OCI-LY1 (cell line): Measurements from ENCODE around the gene PTP4A2.

Experiments
- H2AFZ ChIP-seq: fragments of 200-600 bp; sonication (generic), shearing (Covaris generic); 2 replicates; pipeline ENCODE4 v1.6.0; 2014; ENCODE audit warnings: antibody characterized with exemption, mild to moderate bottlenecking, low read length
- H3F3A ChIP-seq: fragments of 200-600 bp; sonication (generic), shearing (Covaris generic); 2 replicates; pipeline ENCODE4 v1.6.0; 2014; ENCODE audit warnings: mild to moderate bottlenecking, antibody characterized with exemption, low read length, moderate library complexity; ENCODE audit not compliant: insufficient read depth
- H3K27ac ChIP-seq: fragments of 200-600 bp; sonication (generic); 2 replicates; pipeline ENCODE4 v1.5.1; 2014; ENCODE audit warnings: low read length, mixed run types, mild to moderate bottlenecking, low read depth; ENCODE audit not compliant: poor library complexity, severe bottlenecking
- H3K27me3 ChIP-seq: fragments of 200-600 bp; sonication (generic); 2 replicates; pipeline ENCODE4 v1.6.0; 2014; ENCODE audit warnings: antibody characterized with exemption, mild to moderate bottlenecking, low read length, moderate library complexity; ENCODE audit not compliant: insufficient read depth
- H3K36me3 ChIP-seq: fragments of 200-600 bp; sonication (generic); 2 replicates; pipeline ENCODE4 v1.6.1; 2014; ENCODE audit warnings: mild to moderate bottlenecking, antibody characterized with exemption, low read length, moderate library complexity, mixed read lengths; ENCODE audit not compliant: insufficient read depth
- H3K4me1 ChIP-seq: fragments of 200-600 bp; sonication (generic); 2 replicates; pipeline ENCODE4 v1.5.1; 2014; ENCODE audit warnings: mild to moderate bottlenecking, low read length, moderate library complexity; ENCODE audit not compliant: insufficient read depth, severe bottlenecking
- H3K4me2 ChIP-seq: fragments of 200-600 bp; sonication (generic), shearing (Covaris generic); 2 replicates; pipeline ENCODE4 v1.6.1; 2014; ENCODE audit warnings: low read length
- H3K4me3 ChIP-seq: fragments of 200-600 bp; sonication (generic); 2 replicates; pipeline ENCODE4 v1.5.1; 2014; ENCODE audit warnings: low read length, low read depth, mild to moderate bottlenecking, mixed read lengths; ENCODE audit not compliant: poor library complexity, severe bottlenecking
- H3K79me2 ChIP-seq: fragments of 200-600 bp; shearing (Covaris generic); 2 replicates; pipeline ENCODE4 v1.6.1; 2016; ENCODE audit warnings: mixed run types, low read length, mixed read lengths; ENCODE audit not compliant: insufficient read depth
- H3K9ac ChIP-seq: fragments of 200-600 bp; sonication (generic), shearing (Covaris generic); 2 replicates; pipeline ENCODE4 v1.6.1; 2014; ENCODE audit warnings: mild to moderate bottlenecking, low read length, mixed read lengths
- H3K9me2 ChIP-seq: fragments of 200-600 bp; sonication (generic), shearing (Covaris generic); 2 replicates; pipeline ENCODE4 v1.6.1; 2014; ENCODE audit warnings: low read depth, mild to moderate bottlenecking, low read length, mixed read lengths
- H3K9me3 ChIP-seq: fragments of 200-600 bp; shearing (Covaris generic); 2 replicates; pipeline ENCODE4 v1.6.1; 2014; ENCODE audit warnings: low read length, mixed read lengths
- H4K20me1 ChIP-seq: fragments of 200-600 bp; sonication (generic), shearing (Covaris generic); 2 replicates; pipeline ENCODE4 v1.6.0; 2016; ENCODE audit warnings: mild to moderate bottlenecking, low read length; ENCODE audit not compliant: insufficient read depth
- EZH2 ChIP-seq: fragments of 200-600 bp; sonication (generic), shearing (Covaris generic); IDR thresholded peaks from 2 replicates; pipeline ENCODE4 v1.8.0; 2017; ENCODE audit warnings: borderline replicate concordance, mixed run types, mild to moderate bottlenecking, antibody characterized with exemption, low read length, moderate library complexity, mixed read lengths
- TF ChIP-seq, protein P1 (sequence below): fragments of 200-600 bp; sonication (generic), shearing (Covaris generic); IDR thresholded peaks from 2 replicates; pipeline ENCODE4 v1.5.1; 2017; ENCODE audit warnings: mild to moderate bottlenecking, antibody characterized with exemption, low read length, moderate library complexity, mixed read lengths

Gene PTP4A2

DNA sequence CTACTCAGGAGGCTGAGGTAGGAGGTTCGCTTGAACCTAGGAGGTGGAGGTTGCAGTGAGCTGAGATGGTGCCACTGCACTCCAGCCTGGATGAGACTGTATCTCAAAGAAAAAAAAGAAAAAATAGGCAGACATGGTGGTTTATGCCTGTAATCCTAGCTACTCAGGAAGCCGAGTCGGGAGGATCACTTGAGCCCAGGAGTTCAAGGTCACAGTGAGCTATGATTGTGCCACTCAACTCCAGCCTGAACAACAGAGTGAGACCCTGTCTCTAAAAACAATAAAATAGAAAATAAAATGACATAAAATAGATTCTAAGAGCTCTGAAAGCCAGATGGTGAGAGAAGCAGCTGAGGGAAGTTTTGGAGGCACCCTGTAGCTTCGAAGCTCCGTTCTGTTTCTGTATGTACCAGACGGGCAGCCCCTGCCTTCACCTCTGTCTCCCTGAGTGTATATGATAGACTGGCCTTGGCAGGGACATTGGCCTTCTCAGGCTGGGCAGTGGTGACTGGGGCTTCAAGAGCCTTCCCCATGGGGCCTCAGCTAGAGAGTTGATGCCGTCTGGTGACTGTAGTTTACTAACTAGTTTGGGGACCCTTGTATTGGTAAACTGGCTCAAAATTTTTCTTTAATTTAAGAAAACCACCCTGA is 68.0 kb downstream of the PTP4A2 start:
- Histone ChIP-seq H3K27me3 (no peaks in the 10 kb centered on the region), H3K4me1 (peaks cover 9% of the 10 kb centered on the region), H3F3A (no peaks in the 10 kb centered on the region), H4K20me1 (no peaks in the 10 kb centered on the region), H3K4me2 (no peak overlapping the region), H3K79me2 (no peaks in the 10 kb centered on the region), H3K9ac (no peak overlapping the region), H3K27ac (no peak overlapping the region), H3K36me3 (no peaks in the 10 kb centered on the region), H2AFZ (no peak overlapping the region), H3K9me2 (no peaks in the 10 kb centered on the region), H3K4me3 (no peak overlapping the region), H3K9me3 (peaks cover 3% of the 10 kb centered on the region; the same call in 1 of the 2 replicates)
- no peak for TF ChIP-seq EZH2
- TF ChIP-seq, protein P1, sequence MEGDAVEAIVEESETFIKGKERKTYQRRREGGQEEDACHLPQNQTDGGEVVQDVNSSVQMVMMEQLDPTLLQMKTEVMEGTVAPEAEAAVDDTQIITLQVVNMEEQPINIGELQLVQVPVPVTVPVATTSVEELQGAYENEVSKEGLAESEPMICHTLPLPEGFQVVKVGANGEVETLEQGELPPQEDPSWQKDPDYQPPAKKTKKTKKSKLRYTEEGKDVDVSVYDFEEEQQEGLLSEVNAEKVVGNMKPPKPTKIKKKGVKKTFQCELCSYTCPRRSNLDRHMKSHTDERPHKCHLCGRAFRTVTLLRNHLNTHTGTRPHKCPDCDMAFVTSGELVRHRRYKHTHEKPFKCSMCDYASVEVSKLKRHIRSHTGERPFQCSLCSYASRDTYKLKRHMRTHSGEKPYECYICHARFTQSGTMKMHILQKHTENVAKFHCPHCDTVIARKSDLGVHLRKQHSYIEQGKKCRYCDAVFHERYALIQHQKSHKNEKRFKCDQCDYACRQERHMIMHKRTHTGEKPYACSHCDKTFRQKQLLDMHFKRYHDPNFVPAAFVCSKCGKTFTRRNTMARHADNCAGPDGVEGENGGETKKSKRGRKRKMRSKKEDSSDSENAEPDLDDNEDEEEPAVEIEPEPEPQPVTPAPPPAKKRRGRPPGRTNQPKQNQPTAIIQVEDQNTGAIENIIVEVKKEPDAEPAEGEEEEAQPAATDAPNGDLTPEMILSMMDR = no peak

DNA sequence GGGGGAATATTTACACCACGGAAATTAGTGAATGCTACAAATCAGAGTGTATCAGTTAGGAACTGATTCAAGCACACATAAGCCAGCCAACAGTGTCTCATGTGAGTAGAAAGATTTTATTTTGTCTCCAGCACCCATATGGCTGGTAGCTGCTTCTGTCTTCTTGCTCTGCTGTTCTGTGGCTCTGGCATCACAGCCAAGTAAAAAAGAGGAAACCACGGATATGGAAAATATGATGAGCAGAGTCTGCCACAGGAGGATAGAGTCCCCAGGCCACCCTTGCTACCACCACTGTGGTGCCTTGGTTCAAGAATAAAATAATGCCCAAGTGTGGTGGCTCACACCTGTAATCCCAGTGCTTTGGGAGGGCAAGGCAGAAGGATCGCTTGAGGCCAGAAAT is 68.7 kb downstream of the PTP4A2 start:
- TF ChIP-seq, protein P1 = no peak
- no peak for TF ChIP-seq EZH2
- peaks cover 9% of the 10 kb centered on the region for H3K4me1 ChIP-seq
- no peak overlapping the region for H3K27ac ChIP-seq

DNA sequence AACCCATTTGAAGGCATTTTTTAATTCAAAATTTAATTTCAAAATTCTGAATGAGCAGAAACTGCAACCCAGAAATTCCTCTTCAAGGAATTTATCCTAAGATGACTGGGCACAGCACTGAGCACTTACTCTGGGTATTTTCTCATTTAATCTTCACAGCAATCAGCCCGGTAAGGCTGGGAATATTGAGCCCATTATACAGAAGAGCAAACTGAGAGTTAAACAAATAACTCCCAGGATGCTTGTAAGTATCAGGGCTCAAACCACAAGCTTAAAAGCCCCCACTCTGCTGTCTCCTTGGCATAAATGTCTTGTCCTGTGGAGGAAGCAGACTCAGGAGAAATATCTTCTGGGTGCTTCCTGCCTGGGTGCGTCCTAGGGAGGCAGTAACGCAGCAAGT is 69.3 kb downstream of the PTP4A2 start:
- no peaks in the 10 kb centered on the region for H3K9me2 ChIP-seq

More for the DNA sequence above, 68.7 kb downstream of the PTP4A2 start:
- H3K9me2 ChIP-seq = no peaks in the 10 kb centered on the region
- no peak overlapping the region for H2AFZ ChIP-seq
- no peak overlapping the region for H3K9ac ChIP-seq
- no peak overlapping the region for H3K4me3 ChIP-seq
- peaks cover 3% of the 10 kb centered on the region; the same call in 1 of the 2 replicates for H3K9me3 ChIP-seq
- H3K36me3 ChIP-seq = no peaks in the 10 kb centered on the region
- no peaks in the 10 kb centered on the region for H3F3A ChIP-seq
- no peak overlapping the region for H3K4me2 ChIP-seq
- H3K79me2 ChIP-seq = no peaks in the 10 kb centered on the region
- H3K27me3 ChIP-seq = no peaks in the 10 kb centered on the region
- no peaks in the 10 kb centered on the region for H4K20me1 ChIP-seq

More for the DNA sequence above, 69.3 kb downstream of the PTP4A2 start:
- Histone ChIP-seq H3F3A (no peaks in the 10 kb centered on the region), H3K4me2 (no peak overlapping the region), H3K27me3 (no peaks in the 10 kb centered on the region), H4K20me1 (no peaks in the 10 kb centered on the region), H3K27ac (no peak overlapping the region), H3K36me3 (no peaks in the 10 kb centered on the region), H3K4me3 (no peak overlapping the region), H2AFZ (no peak overlapping the region), H3K79me2 (no peaks in the 10 kb centered on the region), H3K9ac (no peak overlapping the region), H3K4me1 (peaks cover 9% of the 10 kb centered on the region), H3K9me3 (peaks cover 3% of the 10 kb centered on the region; the same call in 1 of the 2 replicates)
- TF ChIP-seq, protein P1 = no peak
- no peak for TF ChIP-seq EZH2
